Measurements from ENCODE around the gene FOXP3.

Gene FOXP3

DNA sequence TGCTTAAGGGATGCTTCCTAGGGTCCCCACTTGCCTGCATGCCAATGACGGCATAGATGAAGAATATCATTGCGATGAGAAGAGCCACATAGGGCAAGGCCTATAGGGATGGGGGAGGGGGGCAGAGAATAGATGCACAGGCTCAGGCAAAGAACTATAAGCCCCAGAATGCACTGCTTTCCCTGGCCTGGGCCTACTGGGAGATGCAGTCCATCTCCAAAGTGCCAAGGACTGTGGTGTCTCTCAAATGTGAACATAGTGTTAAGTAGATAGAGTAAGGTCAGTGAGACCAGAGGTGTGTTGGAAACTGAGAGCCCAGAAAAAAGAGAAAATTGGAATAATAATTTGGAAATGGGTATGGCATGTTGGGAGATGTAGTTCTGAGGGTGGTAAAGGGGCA is 52.3 kb downstream of the FOXP3 start:
- DNase-seq = no peak

DNA sequence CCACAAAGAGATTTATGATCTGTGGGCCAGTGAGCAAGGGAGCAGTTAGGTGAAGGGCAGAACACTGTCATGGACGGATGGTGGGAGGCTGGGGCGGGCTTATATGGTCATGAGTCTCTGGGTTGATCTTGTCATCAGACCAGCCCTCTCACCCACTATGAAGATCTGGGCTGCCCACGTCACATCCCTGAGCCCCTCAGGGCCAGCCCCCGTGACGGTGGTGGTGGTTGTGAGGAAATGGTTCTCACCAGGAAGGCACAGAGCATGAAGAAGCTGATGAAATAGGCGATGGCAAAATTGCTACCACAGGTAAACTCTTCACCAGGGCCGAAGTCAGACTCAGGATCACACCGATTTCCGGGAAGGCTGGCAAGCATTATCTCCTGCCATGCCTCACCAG is 53.4 kb downstream of the FOXP3 start:
- DNase-seq = no peak

DNA sequence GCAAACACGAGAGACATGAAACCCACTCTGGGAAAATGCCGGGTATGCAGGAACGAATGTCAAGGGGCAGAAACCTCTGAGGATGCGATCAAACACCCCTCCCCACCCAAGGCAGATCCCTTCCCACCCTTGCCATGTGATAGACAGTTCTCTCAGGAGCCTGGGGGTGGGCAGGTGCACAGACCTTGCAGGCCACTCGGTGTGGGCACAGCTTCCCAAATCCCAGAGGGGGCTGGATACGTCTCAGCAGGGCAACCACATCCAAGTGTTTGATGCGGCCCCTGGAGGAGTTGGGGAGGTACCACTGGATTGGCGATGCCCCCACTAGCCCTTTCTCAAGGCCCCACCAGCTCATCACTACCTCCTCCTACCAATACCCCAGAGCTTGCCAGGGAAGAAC is 54.1 kb downstream of the FOXP3 start:
- no peak for DNase-seq

DNA sequence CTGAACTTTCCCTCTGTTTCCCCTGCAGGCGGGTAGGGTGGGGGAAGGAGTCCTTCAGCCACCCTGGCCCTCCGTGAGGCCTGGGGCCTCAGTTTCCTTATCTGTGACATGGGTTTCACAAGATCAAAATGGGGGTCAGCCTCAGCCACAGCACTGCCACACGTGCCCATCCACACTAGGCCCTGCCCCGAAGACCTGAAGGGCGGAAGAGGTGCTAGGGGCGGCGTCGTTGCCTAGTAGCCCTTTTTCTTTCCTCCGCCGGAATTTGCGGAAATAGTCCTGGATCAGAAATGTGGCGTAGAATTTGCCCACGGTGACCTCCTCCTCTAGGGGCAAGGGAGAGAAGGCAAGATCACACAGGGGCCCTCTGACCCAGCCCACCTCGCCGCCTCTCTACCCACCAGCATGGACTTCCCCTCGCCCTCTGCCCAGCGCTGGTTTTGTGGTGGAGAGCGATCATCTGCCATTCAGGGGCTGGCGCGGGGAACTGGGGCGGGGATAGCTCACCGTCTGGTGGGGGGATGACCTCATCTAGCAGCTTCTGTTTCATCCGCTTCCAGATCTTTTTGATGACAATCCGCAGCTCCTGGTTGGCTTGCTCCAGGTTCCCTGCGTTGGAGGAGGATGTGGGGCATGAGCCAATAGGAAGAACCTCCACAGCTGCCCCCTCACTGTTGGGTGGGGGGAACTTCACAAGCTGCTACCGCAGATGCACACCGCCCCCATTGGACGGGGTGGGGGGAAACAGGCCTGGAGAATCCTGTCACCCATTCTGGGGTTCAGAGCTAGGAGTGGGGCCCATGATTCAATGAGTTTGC is 54.9 kb downstream of the FOXP3 start:
- DNase-seq = peak; percentile 44

DNA sequence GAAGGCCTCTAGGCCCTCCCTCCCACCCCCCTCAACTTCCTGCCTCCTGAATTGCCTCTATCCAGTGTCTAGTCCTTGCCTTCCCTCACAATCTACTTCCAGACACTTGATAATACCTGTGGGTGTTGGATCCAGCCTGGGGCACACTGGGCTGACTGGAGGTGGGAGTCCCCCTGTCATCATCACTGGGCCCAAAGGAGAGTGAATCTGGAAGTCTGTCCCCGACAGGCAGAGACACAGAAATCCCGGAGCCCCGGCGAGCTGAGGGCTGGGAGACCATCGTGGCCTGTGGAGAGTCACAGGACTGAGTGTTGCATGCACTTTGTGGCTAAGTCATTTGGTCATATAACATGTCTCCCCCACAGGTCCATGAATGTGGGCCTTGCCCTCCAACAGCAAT is 56.1 kb downstream of the FOXP3 start:
- DNase-seq = no peak

DNA sequence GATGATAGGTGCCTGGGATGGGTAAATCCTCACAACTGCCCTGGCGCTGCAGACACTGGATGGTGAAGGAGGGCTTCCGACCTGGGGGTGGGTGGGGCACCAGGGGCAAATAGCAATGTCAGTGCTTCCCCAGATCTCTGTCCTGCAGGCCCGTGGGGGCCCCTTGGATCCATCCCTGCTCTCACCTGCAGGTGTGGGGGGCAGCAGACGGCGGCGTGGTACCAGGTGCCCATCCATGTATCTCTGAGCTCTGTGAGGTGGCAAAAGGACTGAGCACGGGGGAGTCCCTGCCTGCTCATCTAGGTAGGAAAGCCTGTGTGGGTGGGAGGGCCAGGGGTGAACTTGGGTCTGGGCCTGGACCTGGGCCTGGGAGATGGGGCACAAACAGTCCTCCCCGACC is 58.0 kb downstream of the FOXP3 start:
- DNase-seq = no peak

DNA sequence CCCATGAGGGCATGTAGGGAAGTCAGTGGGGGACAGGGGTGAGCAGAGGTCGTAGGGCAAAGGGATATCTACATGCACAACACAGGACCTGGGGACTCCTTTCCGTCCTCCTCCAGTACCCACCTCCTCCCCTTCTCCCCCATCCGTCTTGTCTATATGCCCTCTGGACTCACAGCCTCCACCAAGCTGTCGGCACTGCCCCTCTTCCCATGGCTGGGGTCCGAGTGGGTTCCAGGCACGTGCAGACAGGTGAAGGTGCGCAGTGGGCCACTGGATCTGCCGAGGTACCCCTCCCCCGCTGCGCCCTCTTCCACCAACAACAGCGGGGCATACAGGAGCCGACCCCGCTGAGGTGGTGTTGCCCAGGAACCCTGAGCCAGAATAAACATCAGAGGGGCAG is 59.1 kb downstream of the FOXP3 start:
- no peak for DNase-seq

DNA sequence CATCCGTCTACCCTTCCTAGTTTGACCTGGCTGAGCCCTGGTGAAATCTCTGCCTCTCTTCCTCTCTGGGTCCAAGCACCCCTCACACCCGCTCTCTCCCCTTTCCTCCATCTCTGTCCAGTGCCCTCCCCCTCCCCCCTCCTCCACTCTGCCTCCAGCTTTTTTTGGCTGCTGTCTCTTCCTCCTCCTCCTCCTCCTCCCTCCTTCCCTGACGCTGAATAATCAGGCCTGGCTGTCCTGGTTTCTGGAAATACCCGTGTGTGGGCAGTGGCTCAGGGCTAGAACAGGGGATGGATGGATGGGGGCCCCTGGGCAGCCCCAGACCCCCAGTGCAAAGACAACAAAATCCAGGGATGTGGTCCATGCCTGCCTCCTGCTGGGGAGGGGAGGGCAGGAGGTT is 59.8 kb downstream of the FOXP3 start:
- DNase-seq = no peak

DNA sequence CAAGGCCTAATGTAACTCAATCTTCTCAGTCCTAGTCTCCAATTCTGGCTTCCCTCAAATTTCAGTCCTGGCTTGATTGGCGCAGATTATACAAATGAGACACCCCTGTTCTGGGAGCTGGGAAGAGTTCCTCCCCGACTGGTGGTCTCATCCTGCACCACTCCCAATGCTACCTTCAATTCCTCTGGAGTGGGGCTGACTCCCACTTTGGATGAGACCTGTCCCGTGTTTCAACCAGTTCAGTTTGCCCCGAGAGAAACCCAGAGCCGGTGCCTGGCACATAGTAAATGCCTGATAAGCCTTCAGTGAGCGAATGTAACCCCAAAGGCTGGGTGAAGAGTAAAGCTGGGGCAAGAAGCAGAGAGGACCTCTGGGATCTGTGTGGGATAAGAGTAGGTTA is 60.5 kb downstream of the FOXP3 start:
- DNase-seq = no peak

DNA sequence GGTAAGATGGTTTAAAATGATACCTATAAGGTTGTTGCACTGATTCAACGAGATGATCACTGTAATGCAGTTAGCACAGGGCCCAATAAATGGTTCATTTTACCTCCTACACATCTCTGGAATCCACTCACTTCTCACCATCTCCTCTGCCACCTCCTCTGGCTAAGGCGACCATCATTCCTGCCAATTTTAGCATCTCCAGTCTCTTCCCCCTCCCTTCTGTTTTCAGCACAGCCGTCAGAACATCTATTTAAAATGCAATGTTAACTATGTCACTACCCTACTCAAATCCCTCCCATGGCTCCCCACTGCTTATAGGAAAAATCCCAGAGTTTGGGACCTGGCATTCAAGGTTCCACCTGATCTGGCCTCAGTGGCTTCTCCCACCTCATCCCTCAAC is 61.0 kb downstream of the FOXP3 start:
- DNase-seq = no peak

DNA sequence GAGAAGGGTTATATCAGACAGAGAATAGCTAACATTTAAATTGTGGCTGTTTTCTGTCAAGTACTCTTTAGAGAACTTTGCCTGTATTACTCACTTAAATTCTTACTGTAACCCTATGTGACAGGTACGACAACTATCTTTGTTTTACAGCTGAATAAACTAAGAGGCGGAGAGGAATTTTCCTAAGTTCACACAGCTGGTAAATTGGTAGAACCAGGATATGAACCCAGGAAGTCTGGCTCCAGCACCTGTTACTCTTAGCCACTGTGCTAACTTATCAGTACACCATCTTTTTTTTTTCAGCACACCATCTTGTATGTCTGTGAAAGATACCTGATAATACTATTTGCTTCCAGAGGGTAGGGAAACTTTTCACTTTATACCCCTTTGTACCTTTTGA is 62.5 kb downstream of the FOXP3 start:
- DNase-seq = no peak

All from COR-L47 (cell line).